GM10847 (cell line): ENCODE measurements around the gene TUBB3.

Experiments used
- POLR2A ChIP-seq: IDR thresholded peaks from 2 replicates; pipeline ENCODE4 v1.6.1; 2011; ENCODE audit not compliant: insufficient read length; ENCODE audit errors: extremely low read depth

The TUBB3 gene

GRCh38 chr16:89921131-89921701 lies 1.9 kb upstream of the TUBB3 start:
- no peak for TF ChIP-seq POLR2A

DNA sequence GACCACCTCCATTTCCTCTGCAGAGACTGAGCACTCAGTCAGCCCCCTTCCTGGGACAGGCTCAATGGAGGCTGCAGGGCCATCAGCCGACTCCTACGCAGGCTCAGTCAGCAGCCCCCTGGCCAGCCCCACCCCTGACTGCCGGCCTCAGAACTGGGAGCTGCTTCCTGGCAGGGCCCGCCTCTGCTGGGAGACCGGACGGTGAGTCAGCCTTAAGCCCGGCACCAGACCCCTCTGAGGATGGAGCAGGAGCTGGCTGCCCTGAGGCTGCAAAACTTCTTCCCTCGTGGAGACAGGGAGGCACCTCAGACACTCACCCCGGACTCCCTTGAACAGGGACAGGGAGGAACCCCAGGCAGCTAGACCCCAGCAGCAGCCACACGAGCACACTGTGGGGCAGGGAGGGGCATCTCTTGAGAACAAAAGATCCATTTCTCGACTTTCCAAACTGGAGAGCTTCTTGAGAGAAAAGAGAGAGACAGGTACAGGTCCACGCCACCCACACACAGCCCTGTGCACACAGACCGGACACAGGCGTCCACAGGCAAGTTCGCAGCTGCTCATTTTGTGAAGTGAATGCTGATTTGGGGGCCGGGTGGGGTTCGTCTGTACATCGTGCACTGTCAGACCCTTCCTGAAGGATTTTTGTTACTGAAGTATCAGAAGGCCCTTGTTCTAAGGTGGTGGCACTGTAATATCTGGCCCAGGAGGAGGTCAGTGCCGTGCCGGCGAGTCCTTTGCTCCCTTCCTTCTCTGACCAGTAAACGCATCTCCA lies 1.3 kb upstream of the TUBB3 start:
- TF ChIP-seq POLR2A: no peak

GRCh38 chr16:89922477-89922883 lies 662 bp upstream of the TUBB3 start:
- TF ChIP-seq POLR2A: no peak

DNA sequence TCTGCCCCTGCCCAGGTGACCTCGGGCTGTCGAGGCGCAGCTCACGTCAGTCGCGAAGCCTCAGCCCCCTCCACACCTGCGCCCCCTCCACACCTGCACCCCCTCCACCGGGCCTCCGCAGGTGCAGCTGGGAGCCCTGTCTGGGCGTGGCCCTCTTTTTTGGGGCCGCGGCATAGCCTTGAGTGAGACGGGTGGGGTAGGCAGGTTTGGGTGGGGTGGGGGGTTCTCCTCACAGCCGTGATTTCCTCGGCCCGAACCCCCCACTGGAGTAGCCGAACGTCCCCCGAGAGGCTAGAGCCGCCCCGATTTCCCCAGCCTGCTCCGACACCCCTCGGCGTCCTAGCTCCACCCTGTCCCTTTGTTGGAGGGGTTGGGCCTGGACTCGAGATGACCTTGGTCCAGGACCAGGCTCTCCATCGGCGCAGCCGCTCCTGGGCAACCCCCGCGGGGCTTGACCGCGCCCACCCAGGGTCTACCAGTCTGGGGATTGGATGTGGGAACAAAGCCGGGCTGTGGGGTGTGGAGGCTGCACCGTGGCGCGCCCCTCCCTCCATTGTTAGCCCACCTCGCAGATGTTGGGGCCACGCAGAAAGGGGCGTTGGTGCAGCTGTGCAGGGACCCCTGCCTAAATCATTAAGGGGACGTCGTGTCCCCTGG lies 626 bp downstream of the TUBB3 start:
- TF ChIP-seq POLR2A: no peak

DNA sequence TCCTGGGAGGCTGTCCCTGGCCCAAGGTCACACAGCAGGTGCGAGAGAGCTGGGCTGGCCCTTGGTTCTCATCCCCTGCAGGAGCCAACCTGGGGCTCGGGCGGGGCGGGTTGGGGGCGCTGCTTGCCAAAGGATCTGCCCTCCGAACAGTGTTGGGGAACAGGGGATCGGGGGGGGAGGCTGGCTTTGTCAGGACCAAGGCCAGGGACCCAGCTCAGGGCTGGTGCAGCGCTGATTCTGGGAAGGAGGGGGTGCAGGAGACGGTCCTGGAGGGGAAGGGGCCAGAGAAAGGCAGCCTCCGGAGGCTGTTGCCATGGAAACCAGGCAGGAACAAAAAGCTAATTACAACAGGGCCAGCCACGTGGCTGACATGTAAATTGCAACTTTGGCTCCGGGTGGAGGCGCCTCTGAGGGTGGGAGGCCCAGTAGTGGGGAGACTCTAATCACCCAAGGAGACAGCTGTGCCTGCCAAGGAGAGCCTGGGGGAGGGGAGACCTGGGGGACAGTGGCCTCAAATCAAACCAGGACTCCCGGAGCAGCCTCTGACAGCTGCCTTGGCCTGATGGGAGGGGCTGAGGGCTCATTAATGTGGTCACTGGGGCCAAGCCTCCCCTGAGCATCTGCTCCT lies 1.3 kb downstream of the TUBB3 start:
- no peak for TF ChIP-seq POLR2A

DNA sequence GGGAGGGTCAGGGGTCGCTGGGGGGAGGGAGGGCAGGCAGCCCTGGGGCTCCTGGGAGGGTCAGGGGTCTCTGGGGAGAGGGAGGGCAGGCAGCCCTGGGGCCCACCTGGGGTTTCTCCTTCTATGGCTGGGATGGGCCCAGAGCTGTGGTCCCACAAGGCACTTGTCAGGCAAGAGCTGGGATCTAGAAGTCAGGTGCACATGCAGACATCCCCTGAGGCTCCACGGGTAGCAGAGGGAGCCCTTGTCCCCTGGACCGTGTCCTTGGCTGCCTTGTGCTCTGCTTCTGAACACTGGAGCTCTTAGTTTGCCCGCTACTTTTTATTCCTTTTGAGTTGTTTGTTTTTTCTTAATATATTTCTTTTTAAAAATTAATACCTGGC lies 1.8 kb downstream of the TUBB3 start:
- no peak for TF ChIP-seq POLR2A

- no peak for TF ChIP-seq POLR2A
These were observed 2.5 kb downstream of the TUBB3 start for GRCh38 chr16:89925596-89926079.

- TF ChIP-seq POLR2A: no peak
These were observed 8.3 kb downstream of the TUBB3 start for GRCh38 chr16:89931305-89931896.

DNA sequence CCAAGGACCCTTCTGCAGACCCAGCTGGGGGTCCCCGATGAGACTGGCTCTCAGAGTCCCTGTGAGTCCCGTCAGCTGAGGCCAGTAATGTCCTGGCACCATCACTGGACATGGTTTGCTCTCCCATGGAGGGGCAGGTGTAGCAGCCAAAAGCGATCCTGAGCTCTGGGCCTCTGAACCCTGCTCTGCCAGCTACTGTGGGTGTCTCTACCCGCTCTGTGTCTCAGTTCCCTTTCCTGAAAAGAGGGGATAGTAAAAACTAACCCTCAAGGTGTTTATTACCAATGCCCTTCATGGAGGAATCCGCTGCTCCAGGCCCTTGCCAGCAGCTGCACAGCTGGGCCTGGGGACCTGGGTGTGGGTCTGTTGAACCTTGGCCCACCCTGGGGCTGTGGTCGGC lies 8.8 kb downstream of the TUBB3 start:
- TF ChIP-seq POLR2A: no peak

- no peak for TF ChIP-seq POLR2A
These were observed 11.7 kb downstream of the TUBB3 start for GRCh38 chr16:89934611-89935553.

DNA sequence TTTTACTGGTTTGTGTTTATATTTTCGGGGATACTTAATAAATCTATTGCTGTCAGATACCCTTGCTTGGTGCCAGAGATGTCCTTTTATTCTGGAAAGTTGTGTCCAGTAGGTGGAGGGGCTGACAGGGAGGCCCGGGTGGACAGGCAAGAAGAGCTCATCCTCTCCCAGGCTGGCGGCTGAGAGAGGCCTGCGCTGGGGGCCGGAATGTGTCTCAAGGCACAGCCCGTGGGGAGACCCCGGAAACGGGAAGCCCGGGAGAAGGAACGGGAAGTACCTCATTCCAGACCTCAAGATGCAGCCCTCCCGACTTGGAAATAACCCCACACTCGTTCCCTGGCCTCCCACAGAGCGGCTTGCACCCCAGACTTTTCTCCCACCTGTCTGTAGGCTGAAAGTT lies 12.9 kb downstream of the TUBB3 start:
- no peak for TF ChIP-seq POLR2A

- TF ChIP-seq POLR2A: no peak
These were observed 13.4 kb downstream of the TUBB3 start for GRCh38 chr16:89936508-89936907.

GRCh38 chr16:89936981-89937380 lies 13.8 kb downstream of the TUBB3 start:
- TF ChIP-seq POLR2A: no peak

DNA sequence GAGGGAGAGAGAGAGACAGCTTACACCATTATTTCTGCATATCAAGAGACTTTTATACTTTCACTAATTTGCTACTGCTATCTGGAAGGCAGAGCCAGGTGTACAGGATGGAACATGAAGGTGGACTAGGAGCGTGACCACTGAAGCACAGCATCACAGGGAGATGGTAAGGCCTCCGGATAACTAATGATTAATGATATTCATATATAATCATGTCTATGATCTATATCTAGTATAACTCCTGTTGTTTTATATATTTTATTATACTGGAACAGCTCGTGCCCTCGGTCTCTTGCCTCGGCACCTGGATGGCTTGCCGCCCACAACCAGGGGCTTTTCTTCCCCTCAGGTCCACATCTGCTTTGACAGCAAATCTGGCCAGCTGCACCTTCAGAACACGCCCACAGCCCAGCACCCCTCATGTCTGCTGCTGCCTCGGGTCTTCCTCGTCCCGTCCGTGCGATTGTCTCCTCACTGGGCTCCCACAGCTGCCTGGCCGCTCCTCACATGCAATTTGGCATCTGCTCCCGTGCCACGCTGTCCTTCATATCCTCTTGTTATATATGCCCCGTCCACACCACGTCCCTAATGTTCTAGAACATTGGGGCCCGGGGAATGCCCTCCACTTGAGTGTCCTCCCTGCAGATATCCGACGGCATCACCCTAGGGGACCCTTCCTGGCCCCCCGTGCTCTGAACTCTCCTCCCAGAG lies 15.2 kb downstream of the TUBB3 start:
- no peak for TF ChIP-seq POLR2A
